Upper lobe of right lung (tissue), 1 donor: Measurements from ENCODE around the gene PPP2R3B. TPM values are rescaled to one million over a fixed set of nuclear protein-coding genes. Genes with fewer than 3 reads are reported as not detected.

ENCODE experiments used
- ATAC-seq: fragments of 200-7000 bp; cut with Tn5 transposase; one replicate; pipeline ENCODE4 v1.9.1; 2020; ENCODE audit warnings: mild to moderate bottlenecking, moderate library complexity
- DNase-seq: peaks from one replicate; pipeline ENCODE4 v3.0.0-alpha.2; 2020
- H3K27ac ChIP-seq: fragments of 200-600 bp; one replicate; pipeline ENCODE4 v1.8.0; 2022
- H3K27me3 ChIP-seq: fragments of 200-600 bp; one replicate; pipeline ENCODE4 v1.8.0; 2022; ENCODE audit warnings: mild to moderate bottlenecking
- H3K36me3 ChIP-seq: fragments of 200-600 bp; one replicate; pipeline ENCODE4 v1.8.0; 2022
- H3K4me1 ChIP-seq: fragments of 200-600 bp; one replicate; pipeline ENCODE4 v1.8.0; 2022
- H3K4me3 ChIP-seq: fragments of 200-600 bp; one replicate; pipeline ENCODE4 v1.8.0; 2022; ENCODE audit warnings: mild to moderate bottlenecking
- H3K9me3 ChIP-seq: fragments of 200-600 bp; one replicate; pipeline ENCODE4 v1.8.0; 2022
- intact Hi-C: fragments of 100-400 bp; cut with DNase I; formaldehyde crosslinking; loops from one replicate; pipeline ENCODE4 v1.11.0; 2022
- total RNA-seq: library from RNA; stranded (reverse); fragmentation: NEBNext Ultra II Directional; extraction: Animal tissue kit (Norgen Biotek cat#: 25700); gene quantifications from one replicate; pipeline ENCODE4 v1.2.1, GENCODE V29; 2021
- TF ChIP-seq, protein P1 (sequence below): fragments of 200-600 bp; IDR thresholded peaks from one replicate; pipeline ENCODE4 v1.8.0; 2022; ENCODE audit warnings: antibody characterized with exemption
- donor health status: DM: no; HTN: yes; CAD: no; lungs with severe emphysema.

Gene PPP2R3B
- total RNA-seq, 1 donor from 2014 or later: 12.8 TPM

DNA sequence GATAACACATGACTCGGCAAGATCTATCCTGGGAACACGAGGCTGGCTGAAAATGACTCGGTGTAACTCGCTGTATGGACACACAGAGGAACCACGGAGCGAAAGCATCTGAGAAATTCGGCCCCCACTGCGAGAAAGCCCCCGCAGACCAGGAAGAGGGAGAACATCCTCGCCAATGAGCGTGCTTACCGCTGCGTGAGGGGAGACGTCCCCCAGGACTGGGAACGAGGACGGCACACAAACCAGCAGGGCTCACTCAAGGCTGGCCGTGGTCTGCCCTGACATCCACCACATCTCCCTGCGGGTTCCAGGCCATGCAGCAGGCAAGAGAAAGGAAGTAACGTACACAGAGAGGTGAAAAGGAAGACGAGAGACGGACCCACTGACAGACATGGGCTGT lies 50.5 kb downstream of the PPP2R3B start:
- Histone ChIP-seq H3K27me3 (peaks cover 1% of the 10 kb centered on the region), H3K4me3 (no peak overlapping the region), H3K9me3 (no peaks in the 10 kb centered on the region), H3K36me3 (no peaks in the 10 kb centered on the region), H3K27ac (no peak overlapping the region), H3K4me1 (peaks cover 6% of the 10 kb centered on the region)
- ATAC-seq (no peak), DNase-seq (peak; percentile 48)
- intact Hi-C loops: no loop called here
- TF ChIP-seq, protein P1, sequence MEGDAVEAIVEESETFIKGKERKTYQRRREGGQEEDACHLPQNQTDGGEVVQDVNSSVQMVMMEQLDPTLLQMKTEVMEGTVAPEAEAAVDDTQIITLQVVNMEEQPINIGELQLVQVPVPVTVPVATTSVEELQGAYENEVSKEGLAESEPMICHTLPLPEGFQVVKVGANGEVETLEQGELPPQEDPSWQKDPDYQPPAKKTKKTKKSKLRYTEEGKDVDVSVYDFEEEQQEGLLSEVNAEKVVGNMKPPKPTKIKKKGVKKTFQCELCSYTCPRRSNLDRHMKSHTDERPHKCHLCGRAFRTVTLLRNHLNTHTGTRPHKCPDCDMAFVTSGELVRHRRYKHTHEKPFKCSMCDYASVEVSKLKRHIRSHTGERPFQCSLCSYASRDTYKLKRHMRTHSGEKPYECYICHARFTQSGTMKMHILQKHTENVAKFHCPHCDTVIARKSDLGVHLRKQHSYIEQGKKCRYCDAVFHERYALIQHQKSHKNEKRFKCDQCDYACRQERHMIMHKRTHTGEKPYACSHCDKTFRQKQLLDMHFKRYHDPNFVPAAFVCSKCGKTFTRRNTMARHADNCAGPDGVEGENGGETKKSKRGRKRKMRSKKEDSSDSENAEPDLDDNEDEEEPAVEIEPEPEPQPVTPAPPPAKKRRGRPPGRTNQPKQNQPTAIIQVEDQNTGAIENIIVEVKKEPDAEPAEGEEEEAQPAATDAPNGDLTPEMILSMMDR: no peak

DNA sequence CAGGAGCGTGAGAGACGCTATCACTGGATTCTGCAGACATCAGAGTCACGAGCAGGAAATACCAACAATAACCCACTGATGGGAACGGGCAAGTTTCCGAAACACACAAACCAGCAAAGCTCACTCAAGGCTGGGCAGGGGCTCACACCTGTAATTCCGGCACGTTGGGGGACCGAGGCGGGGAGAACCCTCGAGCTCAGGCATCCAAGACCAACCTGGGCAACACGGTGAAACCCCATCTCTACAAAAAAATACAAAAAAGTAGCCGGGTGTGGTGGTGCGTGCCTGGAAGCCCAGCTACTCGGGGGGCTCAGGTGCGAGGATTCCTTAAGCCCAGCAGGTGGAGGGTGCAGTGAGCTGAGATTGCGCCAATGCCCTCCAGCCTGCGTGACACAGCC lies 51.0 kb downstream of the PPP2R3B start:
- H3K36me3 ChIP-seq: no peaks in the 10 kb centered on the region

DNA sequence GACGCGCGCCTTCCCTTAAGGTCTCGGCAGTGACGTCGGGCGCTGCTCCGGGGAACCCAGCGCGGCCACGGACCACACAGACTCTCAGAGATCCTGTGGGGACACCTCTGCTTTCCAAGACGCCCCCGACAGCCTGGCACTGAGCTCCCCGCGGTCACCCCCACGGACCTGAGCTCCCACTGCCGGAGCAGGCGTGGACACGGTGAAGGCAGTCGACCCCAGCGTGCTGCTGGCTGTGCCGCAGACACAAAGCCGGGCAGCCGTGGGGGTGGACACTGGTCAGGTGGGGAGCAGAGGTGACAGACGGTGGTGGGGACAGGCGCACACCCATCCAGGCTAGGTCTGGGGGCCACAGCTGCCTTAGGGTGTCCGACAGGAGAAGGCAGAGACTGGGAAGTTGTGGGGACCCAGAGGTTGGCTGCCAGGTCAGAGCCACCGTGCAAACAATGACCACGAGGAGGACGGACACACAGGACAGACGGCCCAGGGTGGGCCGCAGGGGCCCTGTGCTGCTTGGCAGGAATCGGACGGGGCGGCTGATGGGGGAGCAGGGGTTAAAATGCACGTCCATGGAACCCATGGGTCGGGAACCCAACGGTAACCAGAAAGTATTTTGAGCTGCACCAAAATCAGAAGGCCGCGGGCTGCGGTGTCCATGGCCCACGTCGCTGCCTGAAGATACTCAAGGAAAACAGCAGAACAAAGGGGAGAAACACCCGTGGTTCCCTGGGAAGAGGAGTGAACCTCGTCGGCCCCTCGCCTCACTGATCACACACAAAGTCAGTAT lies 51.5 kb downstream of the PPP2R3B start:
- peaks cover 12% of the 10 kb centered on the region for H3K27me3 ChIP-seq
- TF ChIP-seq, protein P1: no peak

More for the DNA sequence above, 51.0 kb downstream of the PPP2R3B start:
- TF ChIP-seq, protein P1: no peak
- DNase-seq: peak; percentile 51
- Histone ChIP-seq H3K9me3 (no peaks in the 10 kb centered on the region), H3K27ac (no peak overlapping the region), H3K4me3 (no peak overlapping the region), H3K4me1 (peaks cover 9% of the 10 kb centered on the region), H3K27me3 (peaks cover 6% of the 10 kb centered on the region)
- ATAC-seq: no peak
- intact Hi-C loops: no loop called here

DNA sequence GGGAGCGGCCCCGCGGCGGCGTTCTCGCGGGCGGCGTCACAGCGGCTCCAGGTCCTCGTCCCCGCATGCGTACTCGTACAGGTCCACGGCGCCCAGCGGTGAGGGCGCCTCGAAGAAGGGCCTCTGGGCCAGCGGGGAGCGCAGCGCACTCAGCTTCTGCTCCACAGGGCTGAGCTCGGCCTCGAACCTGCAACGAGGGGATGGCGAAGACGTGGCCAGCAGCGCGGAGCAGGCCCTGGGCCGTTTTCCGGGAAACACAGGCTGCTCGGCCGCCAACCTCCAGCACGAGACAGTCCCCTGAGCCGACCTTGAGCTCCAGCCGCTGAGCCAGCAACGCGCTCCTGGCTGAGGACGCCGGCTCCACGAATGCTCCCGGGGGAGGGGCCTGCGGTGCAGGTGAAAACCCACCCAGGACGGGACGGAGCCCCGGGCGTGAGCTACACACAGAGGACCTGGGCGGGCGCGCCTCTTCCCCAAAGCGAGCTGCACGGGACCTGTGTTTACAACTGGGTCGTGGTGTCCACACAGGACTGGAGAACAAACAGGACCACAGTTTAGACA lies 52.3 kb downstream of the PPP2R3B start:
- Histone ChIP-seq H3K27me3 (peaks cover 12% of the 10 kb centered on the region), H3K4me3 (no peak overlapping the region), H3K9me3 (no peaks in the 10 kb centered on the region), H3K27ac (no peak overlapping the region), H3K4me1 (peaks cover 9% of the 10 kb centered on the region), H3K36me3 (no peaks in the 10 kb centered on the region)
- intact Hi-C loops: no loop called here
- TF ChIP-seq, protein P1: no peak
- ATAC-seq: no peak
- peak; percentile 58 for DNase-seq

More for the DNA sequence above, 51.5 kb downstream of the PPP2R3B start:
- Histone ChIP-seq H3K36me3 (no peaks in the 10 kb centered on the region), H3K27ac (no peak overlapping the region), H3K4me3 (no peak overlapping the region), H3K4me1 (peaks cover 9% of the 10 kb centered on the region), H3K9me3 (no peaks in the 10 kb centered on the region)
- intact Hi-C loops: no loop called here
- no peak for ATAC-seq
- peak; percentile 57 for DNase-seq

DNA sequence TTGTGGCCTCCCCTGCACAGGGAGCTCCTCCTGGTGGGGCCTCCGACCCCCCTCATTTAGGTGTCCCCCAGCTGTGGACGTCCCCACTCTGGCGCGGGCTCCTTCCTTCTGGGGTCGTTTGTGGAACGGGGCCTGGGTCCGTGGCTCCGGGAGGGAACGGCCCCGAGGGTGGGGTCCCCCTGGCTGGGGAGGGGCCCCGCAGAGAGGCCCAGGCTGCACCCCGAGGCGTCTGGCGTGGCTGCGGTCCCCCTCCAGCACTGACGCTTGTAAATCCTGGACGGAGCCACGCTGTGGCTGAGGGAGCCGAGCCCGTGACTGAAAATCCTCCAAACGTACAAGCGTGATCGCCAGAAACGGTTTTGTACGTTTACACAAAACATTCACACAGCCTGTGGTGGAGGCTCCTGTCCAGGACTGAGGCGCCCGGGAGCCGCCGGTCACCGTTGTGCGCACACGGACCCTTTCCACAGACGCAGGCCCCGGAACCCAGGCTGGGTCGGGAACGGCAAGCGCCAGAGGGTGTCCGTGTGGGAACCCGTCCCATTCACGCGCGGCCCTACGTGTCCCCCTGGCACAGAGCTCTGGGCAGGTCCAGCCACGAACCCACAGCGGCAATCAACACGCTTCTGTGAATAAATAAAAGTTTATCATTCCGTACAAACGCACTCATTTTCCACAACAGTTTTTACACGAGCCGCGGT lies 52.9 kb downstream of the PPP2R3B start:
- intact Hi-C loops: no loop called here
- peak; percentile 50 for DNase-seq
- Histone ChIP-seq H3K27ac (no peak overlapping the region), H3K36me3 (no peaks in the 10 kb centered on the region), H3K27me3 (peaks cover 12% of the 10 kb centered on the region), H3K4me1 (peaks cover 9% of the 10 kb centered on the region), H3K9me3 (no peaks in the 10 kb centered on the region), H3K4me3 (no peak overlapping the region)
- ATAC-seq: no peak
- TF ChIP-seq, protein P1: no peak
